GM12878 (cell line): ENCODE data around the gene TMEM132C.

Source experiments
- POLR2A ChIP-seq: IDR thresholded peaks from 2 replicates; pipeline ENCODE4 v1.6.1; 2011; ENCODE audit warnings: low read depth, mild to moderate bottlenecking, low read length
- TF ChIP-seq, protein P1 (sequence below): fragments of 450-650 bp; IDR thresholded peaks from 2 replicates; pipeline ENCODE4 v1.6.1; 2016; ENCODE audit warnings: mild to moderate bottlenecking

DNA sequence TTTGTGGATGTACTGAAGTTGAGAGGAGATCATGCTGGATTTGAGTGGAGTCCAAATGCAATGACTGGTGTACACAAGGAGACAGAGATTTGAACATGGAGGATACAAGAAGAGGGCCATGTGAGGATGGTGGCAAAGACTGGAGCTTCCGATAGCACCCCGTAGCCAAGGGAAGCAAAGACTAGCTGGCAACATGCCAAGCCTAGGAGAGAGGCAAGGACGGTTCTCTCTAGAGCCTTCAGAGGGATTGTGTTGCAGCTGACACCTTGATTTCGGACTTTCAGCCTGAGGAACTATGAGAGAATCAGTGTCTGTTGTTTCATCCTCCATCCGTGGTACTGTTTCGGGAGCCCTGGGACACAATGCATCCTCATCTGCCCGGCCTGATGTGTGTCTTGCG lies 354.3 kb downstream of the TMEM132C start:
- TF ChIP-seq, protein P1, sequence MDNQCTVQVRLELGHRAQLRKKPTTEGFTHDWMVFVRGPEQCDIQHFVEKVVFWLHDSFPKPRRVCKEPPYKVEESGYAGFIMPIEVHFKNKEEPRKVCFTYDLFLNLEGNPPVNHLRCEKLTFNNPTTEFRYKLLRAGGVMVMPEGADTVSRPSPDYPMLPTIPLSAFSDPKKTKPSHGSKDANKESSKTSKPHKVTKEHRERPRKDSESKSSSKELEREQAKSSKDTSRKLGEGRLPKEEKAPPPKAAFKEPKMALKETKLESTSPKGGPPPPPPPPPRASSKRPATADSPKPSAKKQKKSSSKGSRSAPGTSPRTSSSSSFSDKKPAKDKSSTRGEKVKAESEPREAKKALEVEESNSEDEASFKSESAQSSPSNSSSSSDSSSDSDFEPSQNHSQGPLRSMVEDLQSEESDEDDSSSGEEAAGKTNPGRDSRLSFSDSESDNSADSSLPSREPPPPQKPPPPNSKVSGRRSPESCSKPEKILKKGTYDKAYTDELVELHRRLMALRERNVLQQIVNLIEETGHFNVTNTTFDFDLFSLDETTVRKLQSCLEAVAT, result no peak
- TF ChIP-seq POLR2A, result no peak
